ENCODE results near the gene GTF3C1.

The GTF3C1 gene

DNA sequence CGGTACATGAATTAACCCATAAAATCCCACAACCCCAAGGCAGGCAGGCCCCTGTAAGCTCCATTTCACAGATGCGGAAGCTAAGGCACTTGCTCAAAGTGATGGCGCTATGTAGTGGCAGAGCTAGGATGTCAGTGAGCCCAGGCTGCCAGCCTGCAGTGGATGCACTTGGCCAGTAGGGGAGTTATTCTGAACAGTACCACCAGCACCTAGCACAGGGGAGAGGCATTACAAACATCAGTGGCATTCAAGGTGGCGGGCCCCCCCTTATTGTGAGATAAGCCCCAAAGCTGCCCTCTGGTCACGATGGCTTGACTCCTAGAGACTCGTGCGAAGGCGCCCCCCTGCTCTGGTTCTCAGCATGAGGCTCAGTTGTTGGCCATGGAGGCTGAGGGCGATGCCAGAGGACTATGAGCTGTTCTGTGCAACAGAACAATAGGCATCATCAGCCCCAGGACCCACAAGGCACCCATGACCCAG is 33.8 kb downstream of the GTF3C1 start:
- DNase-seq = no peak

DNA sequence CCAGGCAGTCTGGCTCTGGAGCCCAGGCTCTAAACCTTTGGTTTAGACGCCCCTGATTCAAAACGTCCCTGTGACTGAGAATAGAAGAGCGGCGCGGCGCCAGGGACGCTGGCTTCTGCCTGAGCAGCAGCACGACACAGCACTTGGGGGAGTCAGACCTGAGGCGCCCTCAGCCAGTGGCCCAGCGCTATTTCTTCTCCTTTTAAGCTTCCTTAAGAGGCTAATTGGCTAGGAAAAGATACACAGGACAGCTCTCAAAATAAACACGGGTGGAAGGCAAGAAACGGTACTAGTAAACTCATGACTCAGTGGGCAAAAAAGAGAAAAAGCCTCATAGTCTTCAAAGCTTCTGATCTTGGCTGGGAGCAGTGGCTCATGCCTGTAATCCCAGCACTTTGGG is 34.9 kb downstream of the GTF3C1 start:
- DNase-seq = no peak

- no peak for DNase-seq
Observed at GRCh38 chr16:27511657-27512448, 37.9 kb downstream of the GTF3C1 start.

DNA sequence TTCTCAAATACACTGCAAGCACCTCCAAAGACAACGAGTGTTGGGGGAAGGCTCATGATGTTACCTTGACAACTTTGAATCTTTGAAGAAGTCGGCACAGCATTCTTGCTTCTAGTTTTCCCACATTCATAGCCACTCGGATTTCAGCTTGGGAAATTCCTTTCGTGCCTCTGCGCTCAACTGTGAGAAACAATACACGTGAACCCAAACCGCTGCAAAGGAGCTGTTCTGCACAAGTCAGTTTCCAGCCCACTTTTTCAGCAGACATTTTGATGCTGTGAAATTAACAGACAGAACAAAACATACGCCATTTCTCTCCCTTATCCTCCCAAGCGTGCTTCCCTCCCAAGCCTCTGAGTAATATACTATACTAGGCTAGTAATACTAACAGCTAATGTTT is 41.2 kb downstream of the GTF3C1 start:
- DNase-seq = no peak

GRCh38 chr16:27506771-27507170 is 42.9 kb downstream of the GTF3C1 start:
- no peak for DNase-seq

DNA sequence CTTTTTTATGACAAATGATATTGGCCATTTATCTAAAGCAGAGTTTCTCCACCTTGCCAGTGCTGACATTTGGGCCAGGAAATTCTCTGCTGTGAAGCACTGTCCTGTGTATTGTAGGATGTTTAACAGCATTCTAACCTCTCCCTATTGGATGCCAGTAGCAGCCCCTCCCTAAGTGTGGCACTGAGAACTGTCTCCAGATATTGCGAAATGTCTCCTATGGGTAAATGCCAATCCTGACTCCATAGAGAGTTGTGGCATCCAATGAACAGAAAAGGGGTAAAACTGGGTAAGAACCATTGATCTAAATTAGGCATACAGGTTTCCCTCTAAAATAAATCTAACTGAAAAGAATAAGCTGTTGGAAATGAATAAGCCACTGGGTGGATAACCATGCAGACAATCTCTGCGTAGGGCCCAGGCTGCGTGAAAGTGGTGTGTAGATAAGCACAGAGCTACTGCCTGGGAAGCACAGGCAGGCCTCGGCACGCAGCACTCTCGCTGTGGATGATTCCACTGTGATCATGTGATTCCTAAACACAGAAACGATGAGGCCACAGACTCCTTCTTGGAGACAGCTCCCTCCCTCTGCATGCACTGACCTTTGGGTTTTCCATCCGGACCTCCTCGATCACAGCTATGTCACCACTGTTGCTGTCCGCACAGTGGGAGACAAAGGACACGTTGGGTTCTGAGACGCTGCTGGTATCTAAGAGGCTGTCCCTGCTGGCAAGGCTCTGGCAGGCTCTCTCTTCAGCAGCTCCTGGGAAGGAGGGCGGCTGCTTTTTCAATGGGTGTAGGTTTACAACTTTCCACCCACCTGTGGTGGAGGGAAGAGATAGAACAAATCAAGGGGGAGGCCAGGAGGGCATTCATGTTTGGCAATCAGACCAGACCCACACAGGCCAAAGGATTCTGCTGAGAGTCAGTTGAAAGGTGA is 44.1 kb downstream of the GTF3C1 start:
- no peak for DNase-seq

GRCh38 chr16:27503662-27504061 is 46.1 kb downstream of the GTF3C1 start:
- DNase-seq = no peak

- DNase-seq = no peak
Observed at GRCh38 chr16:27500801-27501200, 48.9 kb downstream of the GTF3C1 start.

DNA sequence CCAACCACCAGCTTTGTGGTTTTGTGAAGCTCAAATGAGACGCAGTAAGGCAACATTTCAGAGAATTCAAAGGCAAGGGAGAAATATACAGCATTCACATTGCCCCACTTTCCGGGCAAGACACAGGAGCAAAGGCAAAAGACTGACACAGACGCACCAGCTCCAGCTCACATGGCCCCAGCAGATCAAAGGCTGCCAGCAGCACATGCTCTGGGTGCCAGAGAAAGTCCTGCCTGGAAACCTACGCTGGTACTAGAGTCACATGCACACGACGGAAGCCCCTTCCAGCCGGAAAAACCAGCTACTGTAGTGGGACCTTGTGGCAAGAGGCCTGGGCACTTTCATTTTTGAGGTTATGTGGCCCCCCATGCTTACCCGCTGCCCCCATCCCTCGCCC is 50.1 kb downstream of the GTF3C1 start:
- no peak for DNase-seq

DNA sequence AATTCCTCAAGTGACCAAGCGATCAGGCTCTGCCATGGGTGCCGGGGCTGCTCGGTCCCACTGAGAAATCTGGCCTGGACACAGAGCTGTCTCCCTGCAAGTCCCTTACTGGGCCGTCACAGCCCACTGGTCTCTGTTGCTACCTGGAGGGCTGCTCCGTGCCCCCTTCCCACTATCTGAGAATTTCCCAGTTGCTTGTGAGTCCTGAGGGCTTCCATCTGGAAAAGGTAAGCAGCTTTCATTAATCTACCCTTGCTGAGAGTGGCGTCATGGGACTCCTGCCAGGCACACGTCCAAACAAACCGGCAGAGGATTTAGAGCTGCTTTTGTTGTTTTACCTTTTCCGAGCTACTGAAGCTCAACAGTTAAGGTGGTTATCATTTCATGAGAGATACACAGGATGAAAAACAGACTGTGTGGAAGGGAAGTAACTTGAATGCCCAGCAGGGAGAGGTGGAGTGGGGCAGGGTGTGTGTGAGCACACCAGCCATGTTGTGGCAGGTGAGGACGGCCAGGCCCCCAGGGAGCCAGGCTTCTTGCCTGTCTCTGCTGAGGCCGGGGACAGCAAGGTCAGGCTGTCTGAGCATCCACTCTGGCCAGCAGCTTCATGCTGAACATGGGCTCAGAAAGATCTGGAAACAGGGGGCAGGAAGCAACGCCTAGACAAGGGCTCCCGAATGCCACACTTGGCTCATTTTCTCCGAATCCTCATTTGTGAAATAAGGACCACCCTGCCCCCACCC is 50.6 kb downstream of the GTF3C1 start:
- DNase-seq = no peak

GRCh38 chr16:27498031-27498825 is 51.5 kb downstream of the GTF3C1 start:
- DNase-seq = no peak

- DNase-seq = no peak
Observed at GRCh38 chr16:27495191-27495590, 54.5 kb downstream of the GTF3C1 start.

- no peak for DNase-seq
Observed at GRCh38 chr16:27492588-27492979, 57.1 kb downstream of the GTF3C1 start.

GRCh38 chr16:27491894-27492587 is 57.7 kb downstream of the GTF3C1 start:
- DNase-seq = no peak

DNA sequence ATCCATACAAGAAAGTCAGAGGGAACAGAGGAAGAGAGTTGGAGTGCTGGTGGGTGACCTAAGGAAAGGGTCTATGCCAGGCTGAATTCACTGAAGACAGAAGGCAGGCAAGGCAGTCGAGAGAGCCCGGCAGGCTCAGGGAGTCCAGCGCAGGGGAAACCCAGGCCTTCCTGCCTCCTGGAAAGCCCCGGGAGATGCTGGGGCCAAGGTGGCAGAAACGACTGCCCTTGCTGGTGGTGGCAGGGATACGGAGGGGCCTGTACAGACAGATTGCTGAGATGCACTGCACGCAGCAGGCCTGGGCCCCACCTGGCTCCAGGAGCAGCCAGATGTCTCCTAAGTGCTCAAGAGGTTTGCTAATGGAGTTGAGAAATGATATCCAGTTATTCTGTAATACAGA is 59.8 kb downstream of the GTF3C1 start:
- DNase-seq = no peak

- no peak for DNase-seq
Observed at GRCh38 chr16:27489421-27489820, 60.3 kb downstream of the GTF3C1 start.

- no peak for DNase-seq
Observed at GRCh38 chr16:27486760-27487159, 63.0 kb downstream of the GTF3C1 start.

DNA sequence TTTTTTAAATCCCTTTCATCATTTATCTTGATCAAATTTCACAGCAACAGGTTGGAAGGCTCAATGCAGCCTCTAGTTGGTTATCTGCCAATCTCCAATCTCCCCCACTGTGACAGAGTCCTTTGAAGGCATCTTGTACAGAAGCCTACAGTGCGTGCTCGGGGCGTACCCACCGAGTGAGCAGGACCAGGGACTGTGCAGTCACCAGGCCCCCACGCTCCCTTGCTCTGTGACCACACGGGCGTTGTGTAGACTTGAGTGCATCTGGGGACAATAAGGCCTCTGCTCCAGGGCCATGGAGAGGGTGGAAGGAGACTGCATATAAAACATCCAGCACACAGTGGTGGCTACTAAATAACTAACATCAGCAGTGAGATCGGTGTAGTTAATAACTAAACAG is 63.4 kb downstream of the GTF3C1 start:
- no peak for DNase-seq

GRCh38 chr16:27485811-27486210 is 63.9 kb downstream of the GTF3C1 start:
- DNase-seq = no peak

DNA sequence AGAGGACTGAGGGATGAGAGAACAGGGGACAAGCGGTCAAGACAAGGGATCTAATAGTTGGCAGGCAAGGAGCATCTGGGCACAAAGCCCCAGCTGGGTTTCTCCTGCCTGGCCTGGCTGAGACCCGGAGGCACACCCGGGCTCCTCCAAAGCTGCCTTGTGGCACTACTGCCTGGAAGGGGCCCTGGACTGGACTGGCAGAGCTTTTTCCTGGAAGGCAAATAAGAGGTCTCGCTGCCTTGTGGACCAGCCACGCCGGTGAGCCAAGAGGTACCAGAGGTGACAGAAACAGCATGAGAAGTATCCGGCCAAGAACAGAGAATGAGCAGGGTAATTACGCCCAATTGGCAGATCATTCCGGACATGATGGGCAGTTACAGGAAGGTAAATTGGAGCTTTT is 64.6 kb downstream of the GTF3C1 start:
- no peak for DNase-seq

DNA sequence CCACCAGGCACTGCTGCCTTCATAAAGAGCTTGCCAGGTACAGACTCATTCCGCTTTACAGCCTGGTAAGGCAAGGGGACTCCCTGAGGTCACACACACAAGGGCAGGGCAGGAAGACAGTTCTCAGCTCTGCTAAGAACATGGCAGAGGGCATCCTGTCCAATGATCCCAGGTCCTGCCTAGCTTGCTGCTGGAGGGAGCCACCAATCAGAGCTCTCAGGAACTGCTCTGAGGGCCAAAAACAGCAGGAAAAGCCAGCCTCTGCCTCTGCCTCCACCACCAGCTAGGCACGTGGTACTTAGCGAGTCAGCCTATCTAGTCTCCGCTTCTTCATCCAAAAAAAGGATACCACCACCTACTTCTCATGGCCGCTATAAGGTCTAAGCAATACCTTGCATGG is 66.1 kb downstream of the GTF3C1 start:
- no peak for DNase-seq

DNA sequence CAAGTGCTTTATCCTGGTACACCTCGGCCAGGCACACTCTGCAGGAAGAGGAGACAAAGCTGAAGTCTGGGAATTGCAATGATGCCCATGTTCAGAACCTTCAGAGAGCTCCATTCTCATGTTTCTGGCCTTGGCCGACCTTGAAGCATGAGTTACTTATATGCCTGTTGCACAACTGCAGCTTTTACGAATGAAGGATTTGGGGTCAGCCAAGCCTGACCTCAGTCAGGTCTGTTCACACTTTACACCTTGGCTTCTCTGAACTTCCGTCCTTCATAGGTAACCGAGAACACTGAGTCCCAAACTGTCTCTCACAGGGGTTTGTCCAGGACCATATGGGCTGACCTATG is 66.7 kb downstream of the GTF3C1 start:
- DNase-seq = no peak
